HG02970 (cell line): ENCODE results near the gene CSAG2.
"Not testable (repeated sequence)": the region's sequence is repeated elsewhere in the genome, so short reads cannot be mapped to it uniquely, and the experiment has no call there.

ENCODE experiments used
- ATAC-seq: cut with Tn5 transposase; IDR thresholded peaks from one replicate; pipeline ENCODE4 v1.9.1; 2021; ENCODE audit warnings: mild to moderate bottlenecking, moderate library complexity, moderate number of reproducible peaks; ENCODE audit not compliant: unreplicated experiment, low FRiP score

CSAG2 gene, protein sequence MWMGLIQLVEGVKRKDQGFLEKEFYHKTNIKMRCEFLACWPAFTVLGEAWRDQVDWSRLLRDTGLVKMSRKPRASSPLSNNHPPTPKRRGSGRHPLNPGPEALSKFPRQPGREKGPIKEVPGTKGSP

DNA sequence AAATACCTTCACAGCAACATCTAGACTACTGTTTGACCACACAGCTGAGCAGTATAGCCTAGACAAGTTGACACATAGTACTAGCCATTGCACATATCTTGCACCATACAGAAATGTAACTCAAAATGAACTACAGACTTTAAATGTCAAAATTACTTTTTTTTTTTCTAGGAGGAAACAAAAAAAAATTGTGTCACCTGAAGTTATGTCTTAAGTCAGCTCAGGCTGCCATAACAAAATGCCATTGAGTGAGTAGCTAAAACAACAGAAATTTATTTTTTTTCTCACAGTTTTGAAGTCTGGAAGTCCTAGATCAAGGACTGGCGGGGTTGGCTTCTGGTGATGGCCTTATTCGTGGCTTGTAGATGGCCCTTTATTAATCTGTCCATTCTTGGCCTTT, at the start of gene CSAG2:
CSAG2 (minus strand) TSS at position 101 of the 400 bp plus-strand sequence. CDS start 161 bp downstream, outside the sequence.
- ATAC-seq, result not testable (repeated sequence)

DNA sequence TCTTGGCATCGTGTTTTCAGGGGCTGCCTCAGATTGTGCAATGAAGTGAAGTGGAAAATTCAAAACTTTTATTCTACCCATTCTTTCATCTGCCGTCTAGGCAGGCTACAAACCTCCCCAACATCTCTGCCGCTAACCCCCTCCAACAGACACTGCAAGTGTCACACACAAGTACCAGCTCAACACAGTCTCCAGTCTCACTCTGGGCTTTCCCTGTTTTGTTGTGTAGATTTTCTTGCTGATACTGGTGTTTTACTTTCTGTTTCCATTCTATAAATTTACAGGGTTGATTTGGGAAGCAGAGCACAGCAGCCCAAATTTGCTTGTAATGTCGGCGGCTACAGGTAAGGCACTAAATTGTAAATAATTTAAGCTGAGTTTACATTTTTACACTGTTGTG, 45.8 kb upstream of the CSAG2 start:
- not testable (repeated sequence) for ATAC-seq

DNA sequence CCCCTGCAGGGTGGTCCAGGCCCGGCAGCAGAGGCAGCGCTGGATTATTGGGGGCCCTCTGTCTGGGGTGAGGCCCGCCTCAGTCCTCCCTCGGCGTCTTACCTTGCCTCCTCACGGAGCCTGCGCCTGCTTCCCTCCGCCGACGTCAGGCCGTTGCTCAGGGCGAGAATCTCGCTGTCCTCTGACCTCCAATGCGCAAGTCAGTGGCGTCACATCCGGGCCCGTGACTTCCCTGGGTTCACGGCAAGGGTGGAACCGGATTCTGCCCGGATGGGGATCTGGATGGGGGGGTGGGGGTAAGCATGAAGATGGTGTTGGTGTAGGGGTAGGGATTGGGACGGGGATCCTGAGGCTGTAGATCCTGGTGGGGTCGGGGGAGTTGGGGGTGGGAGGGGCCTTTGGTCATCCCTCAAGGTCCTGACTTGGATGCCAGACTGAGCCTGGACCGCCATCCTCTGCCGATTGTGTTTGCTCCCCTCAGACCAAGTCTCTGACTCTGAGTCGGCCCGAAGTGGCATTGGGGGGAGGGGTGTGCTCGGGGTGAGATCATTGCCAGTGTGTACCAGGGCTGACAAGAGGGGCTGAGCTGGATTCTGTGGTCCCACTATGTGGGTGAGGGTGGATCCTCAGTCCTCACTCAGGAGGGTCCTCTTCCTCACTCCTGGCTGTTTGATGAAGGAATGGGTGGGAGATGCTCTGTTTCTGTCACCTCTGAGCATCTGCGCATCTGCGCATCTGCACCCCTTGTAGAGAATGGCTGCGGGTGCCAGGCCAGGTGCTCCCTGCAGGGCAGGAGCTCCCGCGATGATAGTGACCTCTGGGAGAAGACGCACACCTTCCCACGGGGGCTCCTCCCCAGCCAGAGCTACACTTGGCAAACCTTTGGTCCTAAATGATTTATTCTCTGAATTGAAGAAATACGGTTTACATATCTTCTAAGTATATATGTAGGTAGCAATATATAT, 44.9 kb upstream of the CSAG2 start, which contains the start of gene MAGEA2:
MAGEA2 (minus strand) TSS at position 157 of the 965 bp plus-strand sequence. CDS start 2,479 bp downstream, outside the sequence.
- ATAC-seq, result not testable (repeated sequence)

DNA sequence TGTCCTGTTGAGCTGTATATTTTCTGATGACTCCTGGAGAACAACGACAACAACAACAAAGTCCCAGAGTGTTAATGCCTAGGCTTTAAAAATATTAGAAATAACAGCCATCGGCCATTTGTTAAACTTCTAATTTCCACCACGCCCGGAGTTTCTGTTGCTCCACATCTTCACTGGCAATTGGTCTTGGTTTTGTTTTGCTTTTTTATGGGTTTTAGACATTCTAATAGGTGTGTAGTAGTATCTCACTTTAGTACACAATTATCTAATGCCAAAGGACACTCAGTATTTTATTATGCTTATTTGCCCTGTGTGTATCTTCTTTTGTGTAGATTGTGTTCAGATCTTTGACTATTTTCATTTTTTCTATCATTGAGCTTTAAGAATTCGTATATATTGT, 29.5 kb upstream of the CSAG2 start:
- ATAC-seq, result no peak

DNA sequence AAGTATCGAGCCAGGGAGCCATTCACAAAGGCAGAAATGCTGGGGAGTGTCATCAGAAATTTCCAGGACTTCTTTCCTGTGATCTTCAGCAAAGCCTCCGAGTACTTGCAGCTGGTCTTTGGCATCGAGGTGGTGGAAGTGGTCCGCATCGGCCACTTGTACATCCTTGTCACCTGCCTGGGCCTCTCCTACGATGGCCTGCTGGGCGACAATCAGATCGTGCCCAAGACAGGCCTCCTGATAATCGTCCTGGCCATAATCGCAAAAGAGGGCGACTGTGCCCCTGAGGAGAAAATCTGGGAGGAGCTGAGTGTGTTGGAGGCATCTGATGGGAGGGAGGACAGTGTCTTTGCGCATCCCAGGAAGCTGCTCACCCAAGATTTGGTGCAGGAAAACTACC, 27.5 kb upstream of the CSAG2 start:
- not testable (repeated sequence) for ATAC-seq

DNA sequence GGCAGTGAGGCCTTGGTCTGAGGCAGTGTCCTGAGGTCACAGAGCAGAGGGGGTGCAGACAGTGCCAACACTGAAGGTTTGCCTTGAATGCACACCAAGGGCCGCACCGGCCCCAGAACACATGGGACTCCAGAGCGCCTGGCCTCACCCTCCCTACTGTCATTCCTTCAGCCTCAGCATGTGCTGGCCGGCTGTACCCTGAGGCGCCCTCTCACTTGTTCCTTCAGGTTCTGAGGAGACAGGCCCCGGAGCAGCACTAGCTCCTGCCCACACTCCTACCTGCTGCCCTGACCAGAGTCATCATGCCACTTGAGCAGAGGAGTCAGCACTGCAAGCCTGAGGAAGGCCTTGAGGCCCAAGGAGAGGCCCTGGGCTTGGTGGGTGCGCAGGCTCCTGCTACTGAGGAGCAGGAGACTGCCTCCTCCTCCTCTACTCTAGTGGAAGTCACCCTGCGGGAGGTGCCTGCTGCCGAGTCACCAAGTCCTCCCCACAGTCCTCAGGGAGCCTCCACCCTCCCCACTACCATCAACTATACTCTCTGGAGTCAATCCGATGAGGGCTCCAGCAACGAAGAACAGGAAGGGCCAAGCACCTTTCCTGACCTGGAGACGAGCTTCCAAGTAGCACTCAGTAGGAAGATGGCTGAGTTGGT, 26.9 kb upstream of the CSAG2 start:
- no peak for ATAC-seq

DNA sequence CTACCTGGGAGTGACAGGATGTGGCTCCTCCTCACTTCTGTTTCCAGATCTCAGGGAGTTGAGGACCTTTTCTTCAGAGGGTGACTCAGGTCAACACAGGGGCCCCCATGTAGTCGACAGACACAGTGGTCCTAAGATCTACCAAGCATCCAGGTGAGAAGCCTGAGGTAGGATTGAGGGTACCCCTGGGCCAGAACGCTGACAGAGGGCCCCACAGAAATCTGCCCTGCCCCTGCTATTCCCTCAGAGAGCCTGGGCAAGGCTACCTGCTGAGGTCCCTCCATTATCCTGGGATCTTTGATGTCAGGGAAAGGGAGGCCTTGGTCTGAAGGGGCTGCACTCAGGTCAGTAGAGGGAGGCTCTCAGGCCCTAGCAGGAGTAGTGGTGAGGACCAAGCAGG, 26.0 kb upstream of the CSAG2 start:
- no peak for ATAC-seq

DNA sequence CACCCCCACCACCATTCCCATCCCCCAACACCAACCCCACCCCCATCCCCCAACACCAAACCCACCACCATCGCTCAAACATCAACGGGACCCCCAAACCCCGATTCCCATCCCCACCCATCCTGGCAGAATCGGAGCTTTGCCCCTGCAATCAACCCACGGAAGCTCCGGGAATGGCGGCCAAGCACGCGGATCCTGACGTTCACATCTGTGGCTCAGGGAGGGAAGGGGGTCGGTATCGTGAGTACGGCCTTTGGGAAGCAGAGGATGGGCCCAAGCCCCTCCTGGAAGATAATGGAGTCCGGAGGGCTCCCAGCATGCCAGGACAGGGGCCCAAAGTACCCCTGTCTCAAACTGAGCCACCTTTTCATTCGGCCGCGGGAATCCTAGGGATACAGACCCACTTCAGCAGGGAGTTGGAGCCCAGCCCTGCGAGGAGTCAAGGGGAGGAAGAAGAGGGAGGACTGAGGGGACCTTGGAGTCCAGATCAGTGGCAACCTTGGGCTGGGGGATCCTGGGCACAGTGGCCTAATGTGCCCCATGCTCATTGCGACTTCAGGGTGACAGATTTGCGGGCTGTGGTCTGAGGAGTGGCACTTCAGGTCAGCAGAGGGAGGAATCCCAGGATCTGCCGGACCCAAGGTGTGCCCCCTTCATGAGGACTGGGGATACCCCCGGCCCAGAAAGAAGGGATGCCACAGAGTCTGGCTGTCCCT, 25.2 kb upstream of the CSAG2 start:
- not testable (repeated sequence) for ATAC-seq

DNA sequence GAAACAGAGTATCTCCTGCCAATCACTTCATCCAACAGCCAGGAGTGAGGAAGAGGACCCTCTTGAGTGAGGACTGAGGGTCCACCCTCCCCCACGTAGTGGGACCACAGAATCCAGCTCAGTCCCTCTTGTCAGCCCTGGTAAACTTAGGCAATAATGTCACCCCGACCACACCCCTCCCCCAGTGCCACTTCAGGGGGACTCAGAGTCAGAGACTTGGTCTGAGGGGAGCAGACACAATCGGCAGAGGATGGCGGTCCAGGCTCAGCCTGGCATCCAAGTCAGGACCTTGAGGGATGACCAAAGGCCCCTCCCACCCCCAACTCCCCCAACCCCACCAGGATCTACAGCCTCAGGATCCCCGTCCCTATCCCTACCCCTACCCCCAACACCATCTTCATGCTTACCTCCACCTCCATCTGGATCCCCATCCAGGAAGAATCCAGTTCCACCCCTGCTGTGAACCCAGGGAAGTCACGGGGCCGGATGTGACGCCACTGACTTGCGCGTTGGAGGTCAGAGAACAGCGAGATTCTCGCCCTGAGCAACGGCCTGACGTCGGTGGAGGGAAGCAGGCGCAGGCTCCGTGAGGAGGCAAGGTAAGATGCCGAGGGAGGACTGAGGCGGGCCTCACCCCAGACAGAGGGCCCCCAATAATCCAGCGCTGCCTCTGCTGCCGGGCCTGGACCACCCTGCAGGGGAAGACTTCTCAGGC, 24.3 kb upstream of the CSAG2 start, which contains the start of the genes CSAG1 and MAGEA12:
CSAG1 (minus strand) TSS at position 461 of the 715 bp plus-strand sequence. CDS start 1,261 bp downstream, outside the sequence.
MAGEA12 (plus strand) TSS at position 497 of the 715 bp plus-strand sequence. CDS start 2,405 bp downstream, outside the sequence.
- ATAC-seq, result no peak

DNA sequence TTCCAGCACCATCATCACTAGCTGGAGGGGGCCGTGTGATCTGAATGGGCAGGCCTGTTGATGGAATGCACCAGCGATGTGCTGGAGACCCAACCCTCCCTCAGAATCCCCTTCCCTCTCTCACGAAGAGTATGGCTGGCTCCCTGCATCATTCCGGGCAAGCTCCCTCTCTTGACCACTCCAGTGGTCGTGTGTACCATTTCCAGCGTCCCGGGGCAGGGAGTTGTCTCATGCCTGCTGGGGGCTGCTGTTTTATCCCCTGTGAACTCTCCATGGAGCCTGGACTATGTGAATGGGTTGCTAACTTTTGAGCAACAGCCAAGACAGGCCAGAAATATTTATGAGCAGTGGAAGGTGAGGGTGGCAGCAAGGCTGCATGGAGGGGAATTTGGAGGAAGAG, 16.3 kb upstream of the CSAG2 start:
- no peak for ATAC-seq

DNA sequence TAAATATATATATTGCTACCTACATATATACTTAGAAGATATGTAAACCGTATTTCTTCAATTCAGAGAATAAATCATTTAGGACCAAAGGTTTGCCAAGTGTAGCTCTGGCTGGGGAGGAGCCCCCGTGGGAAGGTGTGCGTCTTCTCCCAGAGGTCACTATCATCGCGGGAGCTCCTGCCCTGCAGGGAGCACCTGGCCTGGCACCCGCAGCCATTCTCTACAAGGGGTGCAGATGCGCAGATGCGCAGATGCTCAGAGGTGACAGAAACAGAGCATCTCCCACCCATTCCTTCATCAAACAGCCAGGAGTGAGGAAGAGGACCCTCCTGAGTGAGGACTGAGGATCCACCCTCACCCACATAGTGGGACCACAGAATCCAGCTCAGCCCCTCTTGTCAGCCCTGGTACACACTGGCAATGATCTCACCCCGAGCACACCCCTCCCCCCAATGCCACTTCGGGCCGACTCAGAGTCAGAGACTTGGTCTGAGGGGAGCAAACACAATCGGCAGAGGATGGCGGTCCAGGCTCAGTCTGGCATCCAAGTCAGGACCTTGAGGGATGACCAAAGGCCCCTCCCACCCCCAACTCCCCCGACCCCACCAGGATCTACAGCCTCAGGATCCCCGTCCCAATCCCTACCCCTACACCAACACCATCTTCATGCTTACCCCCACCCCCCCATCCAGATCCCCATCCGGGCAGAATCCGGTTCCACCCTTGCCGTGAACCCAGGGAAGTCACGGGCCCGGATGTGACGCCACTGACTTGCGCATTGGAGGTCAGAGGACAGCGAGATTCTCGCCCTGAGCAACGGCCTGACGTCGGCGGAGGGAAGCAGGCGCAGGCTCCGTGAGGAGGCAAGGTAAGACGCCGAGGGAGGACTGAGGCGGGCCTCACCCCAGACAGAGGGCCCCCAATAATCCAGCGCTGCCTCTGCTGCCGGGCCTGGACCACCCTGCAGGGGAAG, 5.0 kb upstream of the CSAG2 start, which contains the start of gene MAGEA2B:
MAGEA2B (plus strand) TSS at position 814 of the 973 bp plus-strand sequence. CDS start 2,479 bp downstream, outside the sequence.
- not testable (repeated sequence) for ATAC-seq

DNA sequence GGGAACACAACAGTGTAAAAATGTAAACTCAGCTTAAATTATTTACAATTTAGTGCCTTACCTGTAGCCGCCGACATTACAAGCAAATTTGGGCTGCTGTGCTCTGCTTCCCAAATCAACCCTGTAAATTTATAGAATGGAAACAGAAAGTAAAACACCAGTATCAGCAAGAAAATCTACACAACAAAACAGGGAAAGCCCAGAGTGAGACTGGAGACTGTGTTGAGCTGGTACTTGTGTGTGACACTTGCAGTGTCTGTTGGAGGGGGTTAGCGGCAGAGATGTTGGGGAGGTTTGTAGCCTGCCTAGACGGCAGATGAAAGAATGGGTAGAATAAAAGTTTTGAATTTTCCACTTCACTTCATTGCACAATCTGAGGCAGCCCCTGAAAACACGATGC, 4.1 kb upstream of the CSAG2 start:
- not testable (repeated sequence) for ATAC-seq

DNA sequence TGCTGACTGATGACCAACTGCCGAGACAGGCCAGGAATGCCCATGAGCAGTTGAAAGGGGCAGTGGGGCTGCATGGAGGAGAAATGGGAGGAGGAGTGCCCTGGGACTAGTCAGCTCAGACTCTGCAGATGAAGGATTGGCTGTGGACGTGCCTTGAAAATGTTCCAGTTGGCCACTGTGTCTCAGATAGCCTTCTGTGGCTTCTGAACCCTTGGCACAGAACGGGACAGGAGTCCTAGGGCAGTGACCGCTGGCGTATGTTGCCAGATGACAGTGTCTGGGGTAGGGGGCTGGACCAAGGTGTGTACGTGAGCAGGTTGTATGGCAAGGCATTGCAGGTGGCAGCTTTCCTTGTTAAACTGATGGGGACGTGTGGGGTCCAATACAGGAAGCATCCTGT, 2.6 kb downstream of the CSAG2 start:
- ATAC-seq, result not testable (repeated sequence)

DNA sequence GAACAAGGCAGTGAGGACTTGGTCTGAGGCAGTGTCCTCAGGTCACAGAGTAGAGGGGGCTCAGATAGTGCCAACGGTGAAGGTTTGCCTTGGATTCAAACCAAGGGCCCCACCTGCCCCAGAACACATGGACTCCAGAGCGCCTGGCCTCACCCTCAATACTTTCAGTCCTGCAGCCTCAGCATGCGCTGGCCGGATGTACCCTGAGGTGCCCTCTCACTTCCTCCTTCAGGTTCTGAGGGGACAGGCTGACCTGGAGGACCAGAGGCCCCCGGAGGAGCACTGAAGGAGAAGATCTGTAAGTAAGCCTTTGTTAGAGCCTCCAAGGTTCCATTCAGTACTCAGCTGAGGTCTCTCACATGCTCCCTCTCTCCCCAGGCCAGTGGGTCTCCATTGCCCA, 8.7 kb downstream of the CSAG2 start:
- ATAC-seq, result not testable (repeated sequence)

DNA sequence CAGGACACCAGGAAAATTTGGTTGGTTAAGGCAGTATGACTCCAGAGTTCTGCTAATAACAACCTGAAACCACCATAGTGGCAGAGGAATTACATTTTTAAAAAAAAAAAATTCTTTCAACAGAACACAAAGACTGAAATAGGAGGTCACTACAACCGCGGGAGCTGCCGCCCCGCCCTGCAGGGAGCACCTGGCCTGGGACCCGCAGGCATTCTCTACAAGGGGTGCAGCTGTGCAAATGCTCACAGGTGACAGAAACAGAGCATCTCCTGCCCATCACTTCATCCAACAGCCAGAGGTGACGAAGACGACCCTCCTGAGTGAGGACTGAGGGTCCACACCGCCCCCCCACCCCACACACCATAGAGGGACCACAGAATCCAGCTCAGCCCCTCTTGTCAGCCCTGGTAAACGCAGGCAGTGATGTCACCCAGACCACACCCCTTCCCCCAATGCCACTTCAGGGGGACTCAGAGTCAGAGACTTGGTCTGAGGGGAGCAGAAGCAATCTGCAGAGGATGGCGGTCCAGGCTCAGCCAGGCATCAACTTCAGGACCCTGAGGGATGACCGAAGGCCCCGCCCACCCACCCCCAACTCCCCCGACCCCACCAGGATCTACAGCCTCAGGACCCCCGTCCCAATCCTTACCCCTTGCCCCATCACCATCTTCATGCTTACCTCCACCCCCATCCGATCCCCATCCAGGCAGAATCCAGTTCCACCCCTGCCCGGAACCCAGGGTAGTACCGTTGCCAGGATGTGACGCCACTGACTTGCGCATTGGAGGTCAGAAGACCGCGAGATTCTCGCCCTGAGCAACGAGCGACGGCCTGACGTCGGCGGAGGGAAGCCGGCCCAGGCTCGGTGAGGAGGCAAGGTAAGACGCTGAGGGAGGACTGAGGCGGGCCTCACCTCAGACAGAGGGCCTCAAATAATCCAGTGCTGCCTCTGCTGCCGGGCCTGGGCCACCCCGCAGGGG, 10.8 kb downstream of the CSAG2 start, which contains the start of gene MAGEA3:
MAGEA3 (plus strand) TSS at position 843 of the 980 bp plus-strand sequence. CDS start 2,039 bp downstream, outside the sequence.
- ATAC-seq, result not testable (repeated sequence)

DNA sequence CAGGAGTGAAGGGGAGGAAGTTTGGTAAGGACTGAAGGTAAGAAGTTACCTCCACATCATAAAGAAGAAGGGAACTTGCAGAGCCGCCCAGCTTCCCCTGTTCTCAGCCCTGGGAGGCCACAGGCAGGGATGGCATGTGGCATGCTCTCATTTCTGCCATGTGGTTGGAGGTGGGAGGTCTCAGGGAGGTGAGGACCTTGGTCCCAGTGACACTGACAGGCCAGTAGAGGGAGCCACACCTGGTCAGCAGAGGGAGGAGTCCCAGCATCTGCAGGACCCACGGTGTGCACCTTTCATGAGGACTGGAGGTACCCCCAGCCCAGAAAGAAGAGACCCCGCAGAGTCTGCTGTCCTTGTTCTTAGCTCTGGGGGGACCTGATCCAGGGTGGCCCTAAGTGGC, 28.1 kb downstream of the CSAG2 start:
- ATAC-seq, result peak; percentile 54

DNA sequence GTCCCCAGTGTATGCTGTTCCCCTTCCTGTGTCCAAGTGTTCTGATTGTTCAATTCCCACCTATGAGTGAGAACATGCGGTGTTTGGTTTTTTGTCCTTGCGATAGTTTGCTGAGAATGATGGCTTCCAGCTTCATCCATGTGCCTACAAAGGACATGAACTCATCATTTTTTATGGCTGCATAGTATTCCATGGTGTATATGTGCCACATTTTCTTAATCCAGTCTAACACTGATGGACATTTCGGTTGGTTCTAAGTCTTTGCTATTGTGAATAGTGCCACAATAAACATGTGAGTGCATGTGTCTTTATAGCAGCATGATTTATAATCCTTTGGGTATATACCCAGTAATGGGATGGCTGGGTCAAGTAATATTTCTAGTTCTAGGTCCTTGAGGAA, 34.4 kb downstream of the CSAG2 start:
- ATAC-seq, result not testable (repeated sequence)
